K562 (cell line): ENCODE data around the gene COCH. TPM values are rescaled to one million over a fixed set of nuclear protein-coding genes. Genes with fewer than 3 reads are reported as not detected.

ENCODE experiments used
- ATAC-seq: fragments of 200-7000 bp; cut with Tn5 transposase; 3 replicates; pipeline ENCODE4 v1.9.1; 2020; ENCODE audit warnings: moderate library complexity
- BruUV-seq: library from RNA; stranded (reverse); fragments of 400-500 nt; replicated peaks from 2 replicates; lab custom pipeline; 2021; lab: Mats Ljungman, UMichigan
- CTCF ChIA-PET: fragments of 300-600 bp; formaldehyde crosslinking; extraction: SDS; loops from one replicate; lab custom pipeline; 2021; ENCODE audit warnings: low intra/inter-chr PET ratio; lab: Yijun Ruan, JAX
- POLR2A ChIA-PET: fragments of 300-600, 350-650 bp; sonication (Branson Sonifier 250); formaldehyde crosslinking; extraction: SDS; loops from one replicate; lab custom pipeline; 2021; ENCODE audit warnings: antibody characterized with exemption, inconsistent platforms; lab: Yijun Ruan, JAX
- DNase-seq, 4 experiments: peaks; one replicate each; pipeline versions ENCODE4 v3.0.0 to v3.0.0-alpha.2; 2011 to 2018; ENCODE audit warnings: low spot score in 3 of 4, mixed read lengths in 3 of 4; ENCODE audit errors: extremely low read depth in 1 of 4
- FAIRE-seq: peaks from 2 replicates; lab custom pipeline; 2011; peaks lifted over from hg19 to GRCh38; lab: Jason Lieb, UNC
- H2AFZ ChIP-seq: 2 replicates; pipeline ENCODE4 v1.6.0; 2011; ENCODE audit warnings: low read depth, low read length, control low read depth, inconsistent platforms
- H3K27ac ChIP-seq: fragments of 200-600 bp; 3 replicates; pipeline ENCODE4 v1.8.0; 2011; ENCODE audit warnings: low read depth, mild to moderate bottlenecking, control low read depth, inconsistent platforms, low read length, moderate library complexity, mixed read lengths; ENCODE audit errors: extremely low read depth
- H3K27me3 ChIP-seq, 2 experiments: fragments of 300-600 bp in 1 of 2; 2 replicates in 1 of 2; 3 replicates in 1 of 2; pipeline versions ENCODE4 v1.6.0 to v1.8.0; 2011; ENCODE audit warnings: inconsistent platforms in 2 of 2, low read length in 2 of 2, mild to moderate bottlenecking in 1 of 2, mixed read lengths in 1 of 2, moderate library complexity in 1 of 2; ENCODE audit not compliant: control insufficient read depth in 2 of 2, insufficient read depth in 2 of 2
- H3K36me3 ChIP-seq: fragments of 300-600 bp; 3 replicates; pipeline ENCODE4 v1.8.0; 2011; ENCODE audit warnings: mild to moderate bottlenecking, low read length, inconsistent platforms; ENCODE audit not compliant: control insufficient read depth, insufficient read depth
- H3K4me1 ChIP-seq, 2 experiments: fragments of 200-600 bp in 1 of 2; replicated peaks in 1 of 2; 2 replicates in 1 of 2; 3 replicates in 1 of 2; pipeline versions ENCODE4 v1.5.1 to v1.8.0; 2011; ENCODE audit warnings: inconsistent platforms in 2 of 2, low read length in 2 of 2, mild to moderate bottlenecking in 1 of 2, mixed read lengths in 1 of 2, moderate library complexity in 1 of 2; ENCODE audit not compliant: control insufficient read depth in 2 of 2, insufficient read depth in 2 of 2
- H3K4me2 ChIP-seq: 2 replicates; pipeline ENCODE4 v1.6.1; 2011; ENCODE audit warnings: low read length, control low read depth, inconsistent platforms, mixed read lengths; ENCODE audit not compliant: insufficient read depth
- H3K4me3 ChIP-seq: fragments of 200-600 bp; sonication (generic), shearing (Covaris generic); 2 replicates; pipeline ENCODE4 v1.5.1; 2016; ENCODE audit warnings: control low read depth, inconsistent platforms
- H3K79me2 ChIP-seq: fragments of 200-600 bp; 3 replicates; pipeline ENCODE4 v1.8.0; 2011; ENCODE audit warnings: low read length, inconsistent platforms; ENCODE audit not compliant: control insufficient read depth, insufficient read depth
- H3K9ac ChIP-seq, 2 experiments: 2 replicates each; pipeline versions ENCODE4 v1.6.0 to v1.6.1; 2011; ENCODE audit warnings: low read depth in 2 of 2, low read length in 2 of 2, control low read depth in 1 of 2, inconsistent platforms in 1 of 2, mild to moderate bottlenecking in 1 of 2, mixed read lengths in 1 of 2; ENCODE audit not compliant: insufficient read depth in 1 of 2
- H3K9me1 ChIP-seq: one replicate; pipeline ENCODE4 v1.6.0; 2011; ENCODE audit warnings: inconsistent platforms, mild to moderate bottlenecking, low read length, moderate library complexity; ENCODE audit not compliant: control insufficient read depth, insufficient read depth
- H3K9me3 ChIP-seq: replicated peaks from 2 replicates; pipeline ENCODE4 v1.5.1; 2011; ENCODE audit warnings: low read depth, low read length, inconsistent platforms; ENCODE audit not compliant: control insufficient read depth, insufficient read depth
- H4K20me1 ChIP-seq: replicated peaks from 2 replicates; pipeline ENCODE4 v1.6.1; 2011; ENCODE audit warnings: low read length, inconsistent platforms, mixed read lengths; ENCODE audit not compliant: control insufficient read depth, insufficient read depth
- CBFA2T3 ChIP-seq: fragments of 450-650 bp; IDR thresholded peaks from 2 replicates; pipeline ENCODE4 v1.6.1; 2017
- CXXC5 ChIP-seq: fragments of 250-450 bp; sonication (Bioruptor Pico); IDR thresholded peaks from 2 replicates; pipeline ENCODE4 v1.8.0; 2022; ENCODE audit warnings: inconsistent platforms, mild to moderate bottlenecking, moderate library complexity
- HDAC8 ChIP-seq: fragments of 450-650 bp; IDR thresholded peaks from 2 replicates; pipeline ENCODE4 v1.6.1; 2016; ENCODE audit warnings: mild to moderate bottlenecking, missing genetic modification characterization, moderate library complexity, missing compliant biosample characterization
- KDM2B ChIP-seq: fragments of 250-450 bp; sonication (Bioruptor Pico); IDR thresholded peaks from 2 replicates; pipeline ENCODE4 v1.8.0; 2021; ENCODE audit warnings: mild to moderate bottlenecking, moderate library complexity
- MAFK ChIP-seq: IDR thresholded peaks from 2 replicates; pipeline ENCODE4 v1.6.1; 2011; ENCODE audit warnings: low read length, improper control_type of control experiment
- NCOR1 ChIP-seq: fragments of 450-650 bp; IDR thresholded peaks from 2 replicates; pipeline ENCODE4 v1.6.1; 2016; ENCODE audit warnings: mild to moderate bottlenecking, moderate library complexity
- PYGO2 ChIP-seq: fragments of 450-650 bp; IDR thresholded peaks from 2 replicates; pipeline ENCODE4 v1.6.1; 2016; ENCODE audit warnings: mild to moderate bottlenecking, missing genetic modification characterization, moderate library complexity, missing compliant biosample characterization
- RBM15 ChIP-seq: fragments of 200-400 bp; formaldehyde crosslinking; IDR thresholded peaks from 2 replicates; pipeline ENCODE4 v1.6.1; 2018; ENCODE audit warnings: mild to moderate bottlenecking, low read length, moderate library complexity; ENCODE audit not compliant: insufficient read depth
- SETDB1 ChIP-seq: IDR thresholded peaks from one replicate; pipeline ENCODE4 v1.6.1; 2012; ENCODE audit warnings: low read length, control low read depth, inconsistent platforms
- SFPQ ChIP-seq: fragments of 200-400 bp; formaldehyde crosslinking; IDR thresholded peaks from 2 replicates; pipeline ENCODE4 v1.6.1; 2017; ENCODE audit warnings: mild to moderate bottlenecking, low read depth, low read length, moderate library complexity
- SMARCA5 ChIP-seq: fragments of 450-650 bp; IDR thresholded peaks from 2 replicates; pipeline ENCODE4 v1.6.1; 2016
- SNIP1 ChIP-seq: fragments of 450-650 bp; IDR thresholded peaks from 2 replicates; pipeline ENCODE4 v1.7.1; 2017; ENCODE audit warnings: low read depth, mild to moderate bottlenecking
- ZNF347 ChIP-seq: fragments of 450-650 bp; formaldehyde crosslinking; IDR thresholded peaks from 2 replicates; pipeline ENCODE4 v1.4.0; 2020; ENCODE audit warnings: low read depth, mild to moderate bottlenecking, moderate library complexity
- in situ Hi-C: fragments of 300-500 bp; cut with MboI; formaldehyde crosslinking; loops from 4 replicates; pipeline ENCODE4 v1.15.0; 2018; ENCODE audit warnings: inconsistent platforms, mixed read lengths
- intact Hi-C: fragments of 100-400 bp; cut with micrococcal nuclease; formaldehyde crosslinking; loops from 2 replicates; pipeline ENCODE4 v1.14.2; 2022
- polyA plus RNA-seq, 8 experiments: library from polyadenylated mRNA; depleted of rRNA in 4 of 8; stranded (reverse) in 5 of 8; unstranded in 3 of 8; fragments of >200 nt; fragmentation: Nextera tagmentation in 2 of 8; fragmentation: Illumina TruSeq in 1 of 8; extraction: Ambion mirVana in 2 of 8; extraction: Trizol in 1 of 8; gene quantifications; 2 replicates each; pipeline versions ENCODE4 v1.2.1 to v1.2.3, GENCODE V29; 2011 to 2014; ENCODE audit warnings: inconsistent platforms in 1 of 8, missing spikeins in 1 of 8
- total RNA-seq, 7 experiments: library from RNA; depleted of rRNA in 6 of 7; stranded (reverse); fragments of >200 nt in 6 of 7; fragmentation: Illumina TruSeq in 2 of 7; extraction: Trizol in 2 of 7; gene quantifications; 2 replicates each; pipeline versions ENCODE4 v1.2.1 to v1.2.3, GENCODE V29; 2011 to 2021; ENCODE audit warnings: low replicate concordance in 1 of 7
- TF ChIP-seq, protein P1 (sequence below): sonication (generic); formaldehyde crosslinking; IDR thresholded peaks from 2 replicates; pipeline ENCODE4 v1.8.0; 2022; ENCODE audit warnings: mild to moderate bottlenecking, missing genetic modification reagents
- TF ChIP-seq, protein P2 (sequence below): sonication (generic); formaldehyde crosslinking; IDR thresholded peaks from 2 replicates; pipeline ENCODE4 v1.8.0; 2022; ENCODE audit warnings: missing genetic modification reagents, mild to moderate bottlenecking, moderate library complexity, borderline replicate concordance

The COCH gene
- total and polyA plus RNA-seq, 9 of the 15 experiments (the other 6 are each of a cell fraction or from before 2014, with no cell fraction given), result 27.0 to 141 (median 69.3) TPM

GRCh38 chr14:30853946-30854345 lies 20.4 kb upstream of the COCH start:
- no peaks in the 10 kb centered on the region for H3K27me3 ChIP-seq
- H4K20me1 ChIP-seq, result no peaks in the 10 kb centered on the region
- H3K4me1 ChIP-seq, result no peaks in the 10 kb centered on the region
- FAIRE-seq (no peak), DNase-seq (no peak), ATAC-seq (no peak)
- no TSS peak for BruUV-seq
- CTCF ChIA-PET, result no interaction called here
- no peak overlapping the region for H3K4me2 ChIP-seq
- no peak overlapping the region for H3K27ac ChIP-seq
- H3K9ac ChIP-seq, result no peak overlapping the region
- H3K79me2 ChIP-seq, result no peaks in the 10 kb centered on the region
- intact Hi-C loops (no loop called here), in situ Hi-C loops (no loop called here)
- no peaks in the 10 kb centered on the region for H3K9me3 ChIP-seq
- no peak overlapping the region for H2AFZ ChIP-seq
- H3K36me3 ChIP-seq, result no peaks in the 10 kb centered on the region
- POLR2A ChIA-PET, result no interaction called here
- no peak for TF ChIP-seq SFPQ
- H3K9me1 ChIP-seq, result no peaks in the 10 kb centered on the region
- H3K4me3 ChIP-seq, result no peak overlapping the region

- Histone ChIP-seq H3K9me3 (no peaks in the 10 kb centered on the region), H3K4me1 (no peaks in the 10 kb centered on the region), H3K9ac (no peak overlapping the region), H3K4me3 (no peak overlapping the region), H4K20me1 (no peaks in the 10 kb centered on the region), H3K9me1 (no peaks in the 10 kb centered on the region), H3K4me2 (no peak overlapping the region), H3K36me3 (no peaks in the 10 kb centered on the region), H2AFZ (no peak overlapping the region), H3K27me3 (no peaks in the 10 kb centered on the region), H3K79me2 (no peaks in the 10 kb centered on the region), H3K27ac (no peak overlapping the region)
- POLR2A ChIA-PET, result no interaction called here
- CTCF ChIA-PET, result no interaction called here
- in situ Hi-C loops, result no loop called here
- TF ChIP-seq KDM2B (CRISPR knock-in tag) (no peak), ZNF347 (no peak), SMARCA5 (no peak), SNIP1 (no peak), MAFK (no peak), CBFA2T3 (no peak), HDAC8 (tag) (no peak), NCOR1 (no peak), SETDB1 (no peak), PYGO2 (tag) (no peak), RBM15 (no peak), CXXC5 (CRISPR knock-in tag) (no peak)
- TF ChIP-seq, protein P1, sequence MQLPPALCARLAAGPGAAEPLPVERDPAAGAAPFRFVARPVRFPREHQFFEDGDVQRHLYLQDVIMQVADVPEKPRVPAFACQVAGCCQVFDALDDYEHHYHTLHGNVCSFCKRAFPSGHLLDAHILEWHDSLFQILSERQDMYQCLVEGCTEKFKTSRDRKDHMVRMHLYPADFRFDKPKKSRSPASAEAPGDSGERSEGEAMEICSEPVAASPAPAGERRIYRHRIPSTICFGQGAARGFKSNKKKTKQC (CRISPR knock-in tag), result no peak
- TF ChIP-seq, protein P2, sequence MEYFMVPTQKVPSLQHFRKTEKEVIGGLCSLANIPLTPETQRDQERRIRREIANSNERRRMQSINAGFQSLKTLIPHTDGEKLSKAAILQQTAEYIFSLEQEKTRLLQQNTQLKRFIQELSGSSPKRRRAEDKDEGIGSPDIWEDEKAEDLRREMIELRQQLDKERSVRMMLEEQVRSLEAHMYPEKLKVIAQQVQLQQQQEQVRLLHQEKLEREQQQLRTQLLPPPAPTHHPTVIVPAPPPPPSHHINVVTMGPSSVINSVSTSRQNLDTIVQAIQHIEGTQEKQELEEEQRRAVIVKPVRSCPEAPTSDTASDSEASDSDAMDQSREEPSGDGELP, result no peak
- intact Hi-C loops, result no loop called here
- no TSS peak for BruUV-seq
- no peak for FAIRE-seq
- no peak for DNase-seq
- no peak for ATAC-seq
Observed at GRCh38 chr14:30854492-30854891, 19.9 kb upstream of the COCH start.
